Heart right ventricle (tissue), 16 donors: Measurements from ENCODE around the gene IMP3. TPM values are rescaled to one million over a fixed set of nuclear protein-coding genes. Genes with fewer than 3 reads are reported as not detected.

Source experiments
- ATAC-seq, 8 donors: fragments of 200-7000 bp; cut with Tn5 transposase; one replicate each; pipeline ENCODE4 v1.9.1; 2020; ENCODE audit warnings: mild to moderate bottlenecking in 8 of 8, moderate library complexity in 8 of 8, moderate number of reproducible peaks in 1 of 8
- DNase-seq, 2 donors: peaks; one replicate each; pipeline ENCODE4 v3.0.0-alpha.2; 2020
- H3K27ac ChIP-seq, 10 donors: fragments of 200-600 bp; sonication (generic) in 2 of 10; one replicate each; pipeline versions ENCODE4 v1.5.0 to v1.8.0; 2020 to 2022; ENCODE audit warnings: mild to moderate bottlenecking in 3 of 10
- H3K27me3 ChIP-seq, 7 donors: fragments of 200-600 bp; one replicate each; pipeline ENCODE4 v1.8.0; 2021 to 2022; ENCODE audit warnings: mild to moderate bottlenecking in 2 of 7
- H3K36me3 ChIP-seq, 9 donors: fragments of 200-600 bp; sonication (generic) in 1 of 9; one replicate each; pipeline versions ENCODE4 v1.5.0 to v1.8.0; 2020 to 2022; ENCODE audit warnings: mild to moderate bottlenecking in 2 of 9
- H3K4me1 ChIP-seq, 9 donors: fragments of 200-600 bp; sonication (generic) in 1 of 9; one replicate each; pipeline versions ENCODE4 v1.5.0 to v1.8.0; 2020 to 2022; ENCODE audit warnings: mild to moderate bottlenecking in 4 of 9
- H3K4me3 ChIP-seq, 10 donors: fragments of 200-600 bp; sonication (generic) in 2 of 10; one replicate each; pipeline versions ENCODE4 v1.5.0 to v1.8.0; 2020 to 2022; ENCODE audit warnings: mild to moderate bottlenecking in 7 of 10, moderate library complexity in 2 of 10
- H3K9me3 ChIP-seq, 11 donors: fragments of 200-600 bp in 10 of 11; sonication (generic) in 2 of 11; one replicate each; pipeline versions ENCODE4 v1.5.0 to v1.8.0; 2013 to 2022; ENCODE audit warnings: mild to moderate bottlenecking in 2 of 11, control low read depth in 1 of 11, moderate library complexity in 1 of 11
- CTCF ChIP-seq, 9 donors: fragments of 200-600 bp; sonication (generic) in 2 of 9; IDR thresholded peaks; one replicate each; pipeline versions ENCODE4 v1.5.0 to v1.8.0; 2021 to 2022; ENCODE audit warnings: antibody characterized with exemption in 9 of 9, mild to moderate bottlenecking in 5 of 9, moderate library complexity in 1 of 9
- WGBS, 2 donors: extraction: QIAGEN DNeasy Blood & Tissue Kit; methylation state at CpG; one replicate each; pipeline ENCODE4 v1.1.7; 2013; ENCODE audit warnings: inconsistent platforms in 1 of 2; 5-methylcytosine and 5-hydroxymethylcytosine counted together
- intact Hi-C, 10 donors: fragments of 100-400 bp; cut with DNase I; formaldehyde crosslinking; loops; one replicate each; pipeline versions ENCODE4 v1.11.1 to v1.14.2; 2022
- polyA plus RNA-seq, 2 donors: library from polyadenylated mRNA; stranded (reverse); fragments of 200-250 nt; gene quantifications; one replicate each; pipeline ENCODE4 v1.2.3, GENCODE V29; 2013
- total RNA-seq, 10 donors: library from RNA; stranded (reverse); fragmentation: NEBNext Ultra II Directional in 3 of 10; extraction: Animal tissue kit (Norgen Biotek cat#: 25700) in 3 of 10; gene quantifications; one replicate each; pipeline versions ENCODE4 v1.2.1 to v1.2.4, GENCODE V29; 2021 to 2023
- donor health status: Arrhythmogenic right ventricular cardiomyopathy.
- donor health status: ischemic (EF 13 %, LVEDD 7.1; RV severe dilation, severe dysfunction).
- donor health status: healthy with polysubstance abuse.
- donor health status: DM: no; HTN: yes; CAD: no.
- donor health status: DM: no; HTN: no; CAD: no.
- donor health status: ischemic (EF 25% LVEDD 6.9; RV normal size, moderate dysfunction).
- donor health status: ischemic (EF 25% LVEDD 5.7; RV mildly dilated, moderate dysfunction).
- donor health status: healthy.
- donor health status: DM: yes; HTN: yes; CAD: no.
- donor health status: Ischemic cardiomyopathy.
- donor health status: ischemic (EF 35%, LVEDD 5.7; RV mildly dilated, moderate dysfunction).
- donor health status: nonischemic (EF 11% LVEDD 7.7; RV severe dilation, severe dysfunction).
- donor health status: DM: yes; HTN: yes; CAD: no.
- donor health status: PGD.
- donor health status: ischemic (EF 29% LVEDD 5.4; RV normal size, mild dysfunction).
- donor health status: nonischemic (EF 23%, LVEDD 6.1; RV moderate dilation, normal function).

IMP3 gene
- total and polyA plus RNA-seq, 12 donors = 33.7 to 77.2 (median 40.2) TPM

GRCh38 chr15:75651810-75652543, 12.0 kb upstream of the IMP3 start:
- H3K9me3 ChIP-seq = no peaks in the 10 kb centered on the region
- ATAC-seq (no peak), DNase-seq (no peak)
- peak overlapping the region in 9 of 10 donors; percentile 20 to 87 (median 77) for H3K4me3 ChIP-seq
- peaks cover 46 to 76% (median 62%) of the 10 kb centered on the region in 9 donors for H3K4me1 ChIP-seq
- peaks cover 0 to 62% (median 3%) of the 10 kb centered on the region in 9 donors for H3K36me3 ChIP-seq
- TF ChIP-seq CTCF (IDR thresholded peaks at IDR 0.05) = no peak
- H3K27ac ChIP-seq = peak overlapping the region in 9 of 10 donors; percentile 4 to 98 (median 76)
- peaks cover 0 to 5% (median 0%) of the 10 kb centered on the region in 7 donors for H3K27me3 ChIP-seq
- 41 to 54% methylated on average over 2 of the region's 2 CpGs for WGBS, 2 donors
- intact Hi-C loops = no loop called here

- intact Hi-C loops = no loop called here
- Histone ChIP-seq H3K4me1 (peaks cover 46 to 84% (median 70%) of the 10 kb centered on the region in 9 donors), H3K27me3 (peaks cover 0 to 5% (median 0%) of the 10 kb centered on the region in 7 donors), H3K36me3 (peaks cover 0 to 53% (median 0%) of the 10 kb centered on the region in 9 donors), H3K4me3 (peak overlapping the region in 9 of 10 donors; percentile 20 to 87 (median 77)), H3K27ac (peak overlapping the region in 9 of 10 donors; percentile 4 to 98 (median 76)), H3K9me3 (no peaks in the 10 kb centered on the region)
- ATAC-seq (peak in 7 of 8 donors; percentile 5 to 45 (median 31)), DNase-seq (peak; percentile 75 to 84)
- TF ChIP-seq CTCF (IDR thresholded peaks at IDR 0.05) = no peak
- 37 to 46% methylated on average over 9 of the region's 9 CpGs for WGBS, 2 donors
Observed at GRCh38 chr15:75650908-75651809, 11.1 kb upstream of the IMP3 start.

GRCh38 chr15:75649848-75650247, 9.8 kb upstream of the IMP3 start:
- intact Hi-C loops = loop anchor here in 1 of 10 donors (10.0 kb wide), 1 partner anchor 255 kb away; the partner anchor contains the start of gene FBXO22
- no peak for DNase-seq
- Histone ChIP-seq H3K9me3 (no peaks in the 10 kb centered on the region), H3K36me3 (peaks cover 0 to 40% (median 0%) of the 10 kb centered on the region in 9 donors), H3K4me1 (peaks cover 46 to 82% (median 74%) of the 10 kb centered on the region in 9 donors), H3K4me3 (peak overlapping the region in 9 of 10 donors; percentile 24 to 87 (median 77)), H3K27ac (peak overlapping the region in 6 of 10 donors; percentile 5 to 98 (median 68)), H3K27me3 (peaks cover 0 to 5% (median 0%) of the 10 kb centered on the region in 7 donors)
- 89 to 91% methylated on average over 18 of the region's 18 CpGs for WGBS, 2 donors
- TF ChIP-seq CTCF (IDR thresholded peaks at IDR 0.05) = no peak
- ATAC-seq = no peak
